H1 (cell line): ENCODE data around the gene SHISAL1. TPM values are rescaled to one million over a fixed set of nuclear protein-coding genes. Genes with fewer than 3 reads are reported as not detected.

Source experiments
- TAF1 ChIP-seq: IDR thresholded peaks from 2 replicates; pipeline ENCODE4 v1.6.1; 2011; ENCODE audit warnings: mild to moderate bottlenecking, low read depth, low read length
- polyA plus RNA-seq, 7 experiments: library from polyadenylated mRNA; depleted of rRNA in 3 of 7; stranded (reverse) in 5 of 7; unstranded in 2 of 7; fragments of >200 nt in 5 of 7; fragments of 200-250 nt in 2 of 7; gene quantifications; 1 replicate in 5 of 7; 2 replicates in 1 of 7; 4 replicates in 1 of 7; pipeline versions ENCODE4 v1.2.1 to v1.2.3, GENCODE V29; 2011 to 2013; ENCODE audit warnings: missing spikeins in 2 of 7, mixed read lengths in 2 of 7
- total RNA-seq: library from RNA; stranded (reverse); fragmentation: NEBNext Ultra II Directional; extraction: Animal tissue kit (Norgen Biotek cat#: 25700); gene quantifications from 2 replicates; pipeline ENCODE4 v1.2.1, GENCODE V29; 2021
- TF ChIP-seq, protein P1 (sequence below), 3 experiments: IDR thresholded peaks; 1 replicate in 2 of 3; 2 replicates in 1 of 3; pipeline versions ENCODE4 v1.5.1 to v1.6.1; 2011; ENCODE audit warnings: low read length in 3 of 3, mild to moderate bottlenecking in 3 of 3, inconsistent platforms in 2 of 3, low read depth in 1 of 3, moderate library complexity in 1 of 3; ENCODE audit not compliant: insufficient read depth in 1 of 3; ENCODE audit errors: control extremely low read depth in 1 of 3

The SHISAL1 gene
- total and polyA plus RNA-seq, 2 of the 8 experiments (the other 6 are each of a cell fraction or from before 2014, with no cell fraction given) = 3.7 to 5.8 TPM

DNA sequence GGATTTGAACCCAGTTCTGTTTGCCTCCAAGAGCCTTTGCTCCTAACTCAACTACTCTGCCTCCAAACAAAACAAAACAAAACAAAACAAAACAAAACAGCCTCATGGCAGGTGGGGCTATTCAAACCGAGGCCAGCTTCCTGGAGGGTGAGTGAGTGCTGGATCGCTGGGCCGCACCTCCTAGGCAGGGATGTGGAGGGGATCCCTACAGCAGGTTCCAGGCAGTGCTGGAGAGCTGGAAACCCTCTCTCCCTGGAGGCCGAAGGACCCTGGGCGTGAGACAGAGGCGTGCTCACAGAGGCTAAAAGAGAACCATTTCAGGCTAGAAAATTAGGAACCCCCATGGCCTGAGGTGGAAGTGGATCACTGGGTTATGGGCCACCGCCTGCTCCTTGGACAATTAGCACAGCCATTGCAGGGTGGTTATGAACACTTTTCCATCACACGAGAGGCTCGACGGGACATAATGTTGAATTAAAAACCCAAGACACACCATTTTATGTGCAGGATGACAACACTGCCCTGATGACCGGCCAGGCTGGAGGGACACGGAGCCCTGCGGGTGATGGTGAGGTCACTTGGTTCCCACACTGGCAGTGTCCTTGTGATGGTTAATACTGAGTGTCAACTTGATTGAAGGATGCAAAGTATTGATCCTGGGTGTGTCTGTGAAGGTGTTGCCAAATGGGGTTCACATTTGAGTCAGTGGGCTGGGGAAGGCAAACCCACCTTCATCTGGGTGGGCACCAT, 35.2 kb downstream of the SHISAL1 start (continued):
- TF ChIP-seq, protein P1, sequence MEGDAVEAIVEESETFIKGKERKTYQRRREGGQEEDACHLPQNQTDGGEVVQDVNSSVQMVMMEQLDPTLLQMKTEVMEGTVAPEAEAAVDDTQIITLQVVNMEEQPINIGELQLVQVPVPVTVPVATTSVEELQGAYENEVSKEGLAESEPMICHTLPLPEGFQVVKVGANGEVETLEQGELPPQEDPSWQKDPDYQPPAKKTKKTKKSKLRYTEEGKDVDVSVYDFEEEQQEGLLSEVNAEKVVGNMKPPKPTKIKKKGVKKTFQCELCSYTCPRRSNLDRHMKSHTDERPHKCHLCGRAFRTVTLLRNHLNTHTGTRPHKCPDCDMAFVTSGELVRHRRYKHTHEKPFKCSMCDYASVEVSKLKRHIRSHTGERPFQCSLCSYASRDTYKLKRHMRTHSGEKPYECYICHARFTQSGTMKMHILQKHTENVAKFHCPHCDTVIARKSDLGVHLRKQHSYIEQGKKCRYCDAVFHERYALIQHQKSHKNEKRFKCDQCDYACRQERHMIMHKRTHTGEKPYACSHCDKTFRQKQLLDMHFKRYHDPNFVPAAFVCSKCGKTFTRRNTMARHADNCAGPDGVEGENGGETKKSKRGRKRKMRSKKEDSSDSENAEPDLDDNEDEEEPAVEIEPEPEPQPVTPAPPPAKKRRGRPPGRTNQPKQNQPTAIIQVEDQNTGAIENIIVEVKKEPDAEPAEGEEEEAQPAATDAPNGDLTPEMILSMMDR (IDR thresholded peaks at IDR 0.05; ENCODE audit: control extremely low read depth in 1 of 3, insufficient read depth in 1 of 3, low read depth in 1 of 3, low read length in 3 of 3) = no peak
- no peak for TF ChIP-seq TAF1
